ENCODE measurements around the gene SMCO3. TPM values are rescaled to one million over a fixed set of nuclear protein-coding genes. Genes with fewer than 3 reads are reported as not detected.

The SMCO3 gene
- total and polyA plus RNA-seq, 10 of the 15 experiments (the other 5 are each of a cell fraction or from before 2014, with no cell fraction given), result 0.05 to 0.35 (median 0.10) TPM; not detected in 6

DNA sequence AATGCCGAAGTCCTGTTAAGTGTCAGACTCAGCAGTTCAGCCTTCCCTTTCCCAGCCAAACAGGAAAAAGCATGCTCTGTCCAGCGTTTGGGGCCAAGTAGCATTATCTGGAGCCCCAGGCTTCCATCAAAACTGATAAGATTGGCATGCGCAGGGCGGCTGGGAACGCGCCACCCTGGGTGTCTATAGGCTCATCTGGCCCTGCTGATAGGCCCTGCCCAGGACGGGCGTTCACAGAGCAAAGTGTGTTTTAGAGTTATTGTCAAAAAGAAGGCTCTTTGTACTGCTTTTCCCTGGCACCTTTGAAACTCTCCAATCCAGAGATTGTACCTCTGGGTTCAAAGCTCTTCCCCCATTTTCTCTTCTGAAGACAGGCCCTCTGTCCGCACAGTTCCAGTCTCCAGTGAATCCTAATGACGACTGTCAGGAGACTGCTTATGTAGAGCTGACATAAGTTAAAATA lies 29.5 kb upstream of the SMCO3 start, which contains the start of gene ART4 (continued):
- TF ChIP-seq, protein P1, sequence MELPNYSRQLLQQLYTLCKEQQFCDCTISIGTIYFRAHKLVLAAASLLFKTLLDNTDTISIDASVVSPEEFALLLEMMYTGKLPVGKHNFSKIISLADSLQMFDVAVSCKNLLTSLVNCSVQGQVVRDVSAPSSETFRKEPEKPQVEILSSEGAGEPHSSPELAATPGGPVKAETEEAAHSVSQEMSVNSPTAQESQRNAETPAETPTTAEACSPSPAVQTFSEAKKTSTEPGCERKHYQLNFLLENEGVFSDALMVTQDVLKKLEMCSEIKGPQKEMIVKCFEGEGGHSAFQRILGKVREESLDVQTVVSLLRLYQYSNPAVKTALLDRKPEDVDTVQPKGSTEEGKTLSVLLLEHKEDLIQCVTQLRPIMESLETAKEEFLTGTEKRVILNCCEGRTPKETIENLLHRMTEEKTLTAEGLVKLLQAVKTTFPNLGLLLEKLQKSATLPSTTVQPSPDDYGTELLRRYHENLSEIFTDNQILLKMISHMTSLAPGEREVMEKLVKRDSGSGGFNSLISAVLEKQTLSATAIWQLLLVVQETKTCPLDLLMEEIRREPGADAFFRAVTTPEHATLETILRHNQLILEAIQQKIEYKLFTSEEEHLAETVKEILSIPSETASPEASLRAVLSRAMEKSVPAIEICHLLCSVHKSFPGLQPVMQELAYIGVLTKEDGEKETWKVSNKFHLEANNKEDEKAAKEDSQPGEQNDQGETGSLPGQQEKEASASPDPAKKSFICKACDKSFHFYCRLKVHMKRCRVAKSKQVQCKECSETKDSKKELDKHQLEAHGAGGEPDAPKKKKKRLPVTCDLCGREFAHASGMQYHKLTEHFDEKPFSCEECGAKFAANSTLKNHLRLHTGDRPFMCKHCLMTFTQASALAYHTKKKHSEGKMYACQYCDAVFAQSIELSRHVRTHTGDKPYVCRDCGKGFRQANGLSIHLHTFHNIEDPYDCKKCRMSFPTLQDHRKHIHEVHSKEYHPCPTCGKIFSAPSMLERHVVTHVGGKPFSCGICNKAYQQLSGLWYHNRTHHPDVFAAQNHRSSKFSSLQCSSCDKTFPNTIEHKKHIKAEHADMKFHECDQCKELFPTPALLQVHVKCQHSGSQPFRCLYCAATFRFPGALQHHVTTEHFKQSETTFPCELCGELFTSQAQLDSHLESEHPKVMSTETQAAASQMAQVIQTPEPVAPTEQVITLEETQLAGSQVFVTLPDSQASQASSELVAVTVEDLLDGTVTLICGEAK (IDR thresholded peaks at IDR 0.05; ENCODE audit: borderline replicate concordance), result no peak
- TF ChIP-seq NBN (IDR thresholded peaks at IDR 0.05), result no peak

DNA sequence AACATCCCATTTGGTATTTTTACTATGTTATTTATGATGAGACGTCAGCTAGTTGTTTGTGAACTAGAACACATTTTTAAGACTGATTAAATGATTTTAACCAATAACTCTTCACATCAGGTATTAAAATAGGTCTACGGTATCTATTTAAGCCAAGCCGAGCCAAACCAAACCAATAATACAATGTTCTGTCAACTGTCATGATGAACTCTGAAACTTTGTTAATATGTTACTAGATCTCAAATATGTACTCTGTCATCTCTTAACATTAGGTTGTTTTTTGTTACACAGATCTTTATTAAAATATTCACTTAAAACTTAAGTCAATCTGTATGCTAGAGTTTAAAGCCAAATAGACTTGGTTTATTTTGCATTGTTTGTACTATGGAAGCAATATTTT lies 28.3 kb upstream of the SMCO3 start:
- in situ Hi-C loops (cut with MboI) (no loop called here), intact Hi-C loops (cut with micrococcal nuclease; ENCODE audit: unreplicated experiment) (loop anchor here (5.0 kb wide), 1 partner anchor 380 kb away; the partner anchor contains the start of gene RERG)
- BruUV-seq (replicated peaks), result no TSS peak
- ChIA-PET SMC1A (ENCODE audit: uncharacterized antibody, unreplicated experiment) (interaction anchor here (15.6 kb wide), 1 partner anchor 154 kb away, joined by 242 read pairs; no protein-coding TSS in a partner anchor), CTCF (no interaction called here), RAD21 (ENCODE audit: unreplicated experiment) (interaction anchor here (0.6 to 1.9 kb wide), 2 partner anchors 10 to 153 kb away, joined by 3 to 5 read pairs; no protein-coding TSS in a partner anchor), POLR2A (no interaction called here)
- 80% methylated on average over 3 of the region's 3 CpGs for WGBS (ENCODE audit: insufficient coverage, insufficient replicate concordance, low lambda C conversion rate, missing lambda C conversion rate)
- no peak overlapping the region for H3K4me3 ChIP-seq
- no peak overlapping the region for H3K27ac ChIP-seq (ENCODE audit: control insufficient read depth, insufficient read depth)
- H4K20me1 ChIP-seq (ENCODE audit: control insufficient read depth, insufficient read depth), result no peaks in the 10 kb centered on the region
- H3K4me1 ChIP-seq (ENCODE audit: control insufficient read depth, insufficient read depth, low read length), result no peaks in the 10 kb centered on the region
- no peak for DNase-seq (ENCODE audit: low read depth, low spot score)
- no peaks in the 10 kb centered on the region for H3K79me2 ChIP-seq (ENCODE audit: control insufficient read depth, insufficient read depth, low read length)
- H3K9me3 ChIP-seq (replicated peaks; ENCODE audit: control insufficient read depth, insufficient read depth, low read length), result no peaks in the 10 kb centered on the region
- no peaks in the 10 kb centered on the region; a peak in 1 of 4 replicates for H3K27me3 ChIP-seq (replicated peaks in 1 of 2; ENCODE audit: control insufficient read depth in 2 of 2, insufficient read depth in 2 of 2, low read length in 1 of 2)
- H3K4me2 ChIP-seq (ENCODE audit: control insufficient read depth, insufficient read depth), result no peak overlapping the region
- no peak overlapping the region for H3K9ac ChIP-seq (ENCODE audit: control insufficient read depth, insufficient read depth, low read length)
- no peak for ATAC-seq
- TF ChIP-seq STAT1 (conservative IDR thresholded peaks at IDR 0.05) (no peak), CREB1 (IDR thresholded peaks at IDR 0.05; ENCODE audit: low read depth) (no peak)
- FAIRE-seq, result no peak
- H3K36me3 ChIP-seq (ENCODE audit: control insufficient read depth in 2 of 2, insufficient read depth in 2 of 2, low read length in 1 of 2), result no peaks in the 10 kb centered on the region
- no peak overlapping the region for H2AFZ ChIP-seq (ENCODE audit: control insufficient read depth, low read depth, low read length)
